NCI-H2227 (cell line): Measurements from ENCODE around the gene CMTR1.
"Not testable (repeated sequence)": the region's sequence is repeated elsewhere in the genome, so short reads cannot be mapped to it uniquely, and the experiment has no call there.

Experiments used
- DNase-seq: peaks from one replicate; lab custom pipeline; 2025; ENCODE audit not compliant: unreplicated experiment; lab: John Stamatoyannopoulos, UW

CMTR1 gene

GRCh38 chr6:37491171-37491829 lies 58.3 kb downstream of the CMTR1 start:
- DNase-seq: no peak

- no peak for DNase-seq
Measured at GRCh38 chr6:37491830-37492208, 58.8 kb downstream of the CMTR1 start.

- DNase-seq: peak; percentile 31
Measured at GRCh38 chr6:37492236-37492972, 59.4 kb downstream of the CMTR1 start.

GRCh38 chr6:37492991-37493660 lies 60.1 kb downstream of the CMTR1 start:
- DNase-seq: peak; percentile 58

- DNase-seq: no peak
Measured at GRCh38 chr6:37493661-37493995, 60.6 kb downstream of the CMTR1 start.

- DNase-seq: no peak
Measured at GRCh38 chr6:37495244-37495934, 62.4 kb downstream of the CMTR1 start.

- no peak for DNase-seq
Measured at GRCh38 chr6:37496951-37497885, 64.2 kb downstream of the CMTR1 start.

- peak; percentile 100 for DNase-seq
Measured at GRCh38 chr6:37499433-37500293, 66.6 kb downstream of the CMTR1 start, which contains the start of gene CCDC167. Gene CCDC167, minus strand, starts transcription at chr6:37499893. Its CDS starts 30 bp downstream, at chr6:37499863.

- DNase-seq: no peak
Measured at GRCh38 chr6:37500294-37500608, 67.2 kb downstream of the CMTR1 start.

- DNase-seq: not testable (repeated sequence)
Measured at GRCh38 chr6:37500904-37501303, 67.9 kb downstream of the CMTR1 start.

- DNase-seq: no peak
Measured at GRCh38 chr6:37501632-37502491, 68.8 kb downstream of the CMTR1 start.

GRCh38 chr6:37502703-37503291 lies 69.8 kb downstream of the CMTR1 start:
- DNase-seq: peak; percentile 58

- no peak for DNase-seq
Measured at GRCh38 chr6:37503309-37503965, 70.4 kb downstream of the CMTR1 start.

GRCh38 chr6:37504024-37504423 lies 71.0 kb downstream of the CMTR1 start:
- no peak for DNase-seq

- DNase-seq: no peak
Measured at GRCh38 chr6:37506479-37506878, 73.5 kb downstream of the CMTR1 start.

- no peak for DNase-seq
Measured at GRCh38 chr6:37507077-37507476, 74.1 kb downstream of the CMTR1 start.

- peak; percentile 60 for DNase-seq
Measured at GRCh38 chr6:37507690-37508421, 74.8 kb downstream of the CMTR1 start.
